ENCODE measurements around the gene SYP. TPM values are rescaled to one million over a fixed set of nuclear protein-coding genes. Genes with fewer than 3 reads are reported as not detected.

Gene SYP
- total RNA-seq, 2 donors from 2014 or later, result 0.84 to 1.7 TPM

DNA sequence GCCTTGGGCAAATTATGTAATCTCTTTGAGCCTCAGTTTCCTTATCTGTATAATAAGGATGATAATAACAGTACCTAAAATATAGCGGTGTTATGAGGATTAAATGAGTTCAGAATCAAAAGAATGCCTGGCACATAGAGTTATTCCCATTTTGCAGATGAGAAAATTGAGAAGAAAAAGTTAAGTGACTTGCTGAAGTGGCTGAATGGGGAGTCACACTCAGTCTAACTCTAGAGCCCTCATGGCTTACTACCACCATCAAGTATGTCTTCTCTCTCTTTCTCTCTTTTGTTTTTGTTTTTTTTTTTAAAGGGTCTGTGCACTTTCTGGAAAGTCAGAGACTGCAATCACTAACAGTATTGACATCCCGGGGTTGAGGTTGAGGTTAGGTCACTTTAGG is 32.5 kb upstream of the SYP start:
- no peak overlapping the region for H3K4me3 Mint-ChIP-seq
- no peaks in the 10 kb centered on the region for H3K9me3 Mint-ChIP-seq
- H3K36me3 Mint-ChIP-seq, result no peaks in the 10 kb centered on the region
- H3K27ac Mint-ChIP-seq, result peak overlapping the region in 1 of 2 donors; percentile 14
- peaks cover 18 to 21% of the 10 kb centered on the region in 2 donors for H3K4me1 Mint-ChIP-seq (ENCODE audit: low read depth in 2 of 2)
- ATAC-seq, result no peak
- no peak for DNase-seq (ENCODE audit: low spot score)
- peaks cover 0 to 5% of the 10 kb centered on the region in 2 donors for H3K27me3 Mint-ChIP-seq

DNA sequence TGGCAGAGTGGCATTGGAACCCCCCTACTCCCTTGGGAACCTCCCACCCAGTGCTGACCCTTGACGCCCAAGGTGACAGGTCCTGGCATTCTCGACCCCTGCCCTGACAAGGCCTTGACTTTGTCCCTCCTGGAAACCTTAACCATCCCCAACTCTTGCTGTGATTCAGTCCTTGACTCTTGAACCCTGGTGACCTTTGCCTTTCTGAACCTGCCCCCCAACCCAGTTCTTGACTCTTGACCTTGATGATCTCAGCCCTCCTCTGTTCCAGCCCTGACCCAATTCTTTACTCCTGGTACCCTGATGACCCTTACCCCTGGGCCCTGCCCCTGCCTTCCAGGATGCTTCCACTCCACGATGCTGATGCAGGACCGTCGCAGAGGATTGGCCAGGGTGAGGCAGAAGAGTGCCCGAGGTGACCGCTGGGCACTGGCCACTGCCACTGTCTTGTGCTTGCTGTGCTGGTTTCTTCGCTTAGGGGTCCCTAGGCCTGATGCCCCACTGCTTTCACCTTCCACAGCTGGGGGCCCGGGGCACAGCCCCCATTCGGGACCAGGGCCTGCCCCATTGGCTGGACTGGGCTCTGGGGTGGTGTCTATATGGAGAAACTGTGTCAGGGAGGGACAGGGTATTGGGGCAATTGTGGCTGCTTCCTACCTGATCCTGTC is 31.5 kb upstream of the SYP start:
- no peak for ATAC-seq
- Mint-ChIP-seq H3K4me3 (peak overlapping the region; percentile 67), H3K4me1 (ENCODE audit: low read depth in 2 of 2) (peaks cover 9 to 10% of the 10 kb centered on the region in 2 donors), H3K9me3 (no peaks in the 10 kb centered on the region), H3K36me3 (no peaks in the 10 kb centered on the region), H3K27ac (peak overlapping the region; percentile 64 to 87), H3K27me3 (peaks cover 0 to 2% of the 10 kb centered on the region in 2 donors)
- no peak for DNase-seq (ENCODE audit: low spot score)

DNA sequence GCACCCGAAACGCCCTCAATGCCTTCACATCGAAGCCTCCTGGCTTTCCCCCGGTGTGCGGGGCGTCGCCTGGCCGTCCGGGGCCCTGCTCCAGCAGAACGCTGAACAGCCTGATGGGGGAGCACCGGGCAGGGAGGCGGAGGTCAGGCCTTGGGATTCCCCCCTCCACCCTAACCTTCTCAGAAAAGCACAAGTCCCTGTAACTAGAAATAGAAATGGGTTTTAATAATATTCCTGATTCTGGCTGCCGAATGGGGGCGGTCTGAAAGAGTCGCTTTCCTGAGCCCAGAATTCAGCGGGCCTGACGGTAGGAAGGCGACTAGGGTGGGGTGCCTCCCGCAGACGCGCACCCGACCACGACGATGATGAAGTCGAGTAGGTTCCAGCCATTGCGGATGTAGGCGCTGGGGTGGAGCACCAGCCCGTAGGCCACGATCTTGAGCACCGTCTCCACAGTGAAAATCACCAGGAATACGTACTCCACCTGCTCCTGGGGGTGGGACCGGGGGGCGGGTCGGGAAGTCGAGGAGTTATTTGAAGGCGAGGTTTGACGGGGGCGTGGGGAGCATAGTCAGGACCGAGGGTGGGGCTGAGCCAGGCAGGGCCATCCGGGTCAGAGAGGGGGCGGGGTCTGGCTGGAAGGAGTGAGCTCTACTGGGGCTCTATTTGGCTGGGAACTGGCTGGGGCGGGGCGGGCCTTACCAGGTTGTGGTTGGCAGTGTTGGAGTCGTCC is 30.7 kb upstream of the SYP start:
- no peaks in the 10 kb centered on the region for H3K9me3 Mint-ChIP-seq
- peak overlapping the region; percentile 67 for H3K4me3 Mint-ChIP-seq
- DNase-seq (ENCODE audit: low spot score) (no peak), ATAC-seq (peak; percentile 81)
- H3K27ac Mint-ChIP-seq, result peak overlapping the region; percentile 64 to 87
- H3K27me3 Mint-ChIP-seq, result peaks cover 0 to 3% of the 10 kb centered on the region in 2 donors
- no peaks in the 10 kb centered on the region for H3K36me3 Mint-ChIP-seq
- peaks cover 7 to 10% of the 10 kb centered on the region in 2 donors for H3K4me1 Mint-ChIP-seq (ENCODE audit: low read depth in 2 of 2)

GRCh38 chrX:49228185-49228584 is 28.2 kb upstream of the SYP start:
- Mint-ChIP-seq H3K4me1 (ENCODE audit: low read depth in 2 of 2) (peaks cover 0 to 6% of the 10 kb centered on the region in 2 donors), H3K36me3 (no peaks in the 10 kb centered on the region)
- ATAC-seq, result no peak

GRCh38 chrX:49227726-49228125 is 27.7 kb upstream of the SYP start:
- Mint-ChIP-seq H3K36me3 (no peaks in the 10 kb centered on the region), H3K27ac (no peak overlapping the region), H3K4me1 (ENCODE audit: low read depth in 2 of 2) (peaks cover 0 to 8% of the 10 kb centered on the region in 2 donors), H3K27me3 (peaks cover 0 to 18% of the 10 kb centered on the region in 2 donors), H3K9me3 (no peaks in the 10 kb centered on the region), H3K4me3 (no peak overlapping the region)
- ATAC-seq, result no peak
- no peak for DNase-seq (ENCODE audit: low spot score)

More at GRCh38 chrX:49228185-49228584, 28.2 kb upstream of the SYP start:
- no peak overlapping the region for H3K27ac Mint-ChIP-seq
- no peak for DNase-seq (ENCODE audit: low spot score)
- H3K27me3 Mint-ChIP-seq, result peaks cover 0 to 14% of the 10 kb centered on the region in 2 donors
- H3K9me3 Mint-ChIP-seq, result no peaks in the 10 kb centered on the region
- no peak overlapping the region for H3K4me3 Mint-ChIP-seq

GRCh38 chrX:49226946-49227345 is 27.0 kb upstream of the SYP start:
- no peaks in the 10 kb centered on the region for H3K9me3 Mint-ChIP-seq
- no peak overlapping the region for H3K4me3 Mint-ChIP-seq
- H3K27ac Mint-ChIP-seq, result no peak overlapping the region
- no peaks in the 10 kb centered on the region for H3K36me3 Mint-ChIP-seq
- no peak for ATAC-seq
- H3K4me1 Mint-ChIP-seq (ENCODE audit: low read depth in 2 of 2), result peaks cover 0 to 10% of the 10 kb centered on the region in 2 donors
- peaks cover 0 to 19% of the 10 kb centered on the region in 2 donors for H3K27me3 Mint-ChIP-seq
- no peak for DNase-seq (ENCODE audit: low spot score)

GRCh38 chrX:49225858-49226257 is 25.9 kb upstream of the SYP start:
- no peaks in the 10 kb centered on the region for H3K36me3 Mint-ChIP-seq
- H3K27ac Mint-ChIP-seq, result no peak overlapping the region
- ATAC-seq, result no peak

GRCh38 chrX:49221868-49222267 is 21.9 kb upstream of the SYP start:
- DNase-seq (ENCODE audit: low spot score) (no peak), ATAC-seq (no peak)
- peaks cover 0 to 18% of the 10 kb centered on the region in 2 donors for H3K27me3 Mint-ChIP-seq
- H3K9me3 Mint-ChIP-seq, result no peaks in the 10 kb centered on the region
- H3K36me3 Mint-ChIP-seq, result no peaks in the 10 kb centered on the region
- peaks cover 0 to 5% of the 10 kb centered on the region in 2 donors for H3K4me1 Mint-ChIP-seq (ENCODE audit: low read depth in 2 of 2)
- no peak overlapping the region for H3K4me3 Mint-ChIP-seq
- no peak overlapping the region for H3K27ac Mint-ChIP-seq

More at GRCh38 chrX:49225858-49226257, 25.9 kb upstream of the SYP start:
- DNase-seq (ENCODE audit: low spot score), result no peak
- Mint-ChIP-seq H3K27me3 (peaks cover 0 to 18% of the 10 kb centered on the region in 2 donors), H3K4me1 (ENCODE audit: low read depth in 2 of 2) (peaks cover 0 to 5% of the 10 kb centered on the region in 2 donors), H3K4me3 (no peak overlapping the region), H3K9me3 (no peaks in the 10 kb centered on the region)

DNA sequence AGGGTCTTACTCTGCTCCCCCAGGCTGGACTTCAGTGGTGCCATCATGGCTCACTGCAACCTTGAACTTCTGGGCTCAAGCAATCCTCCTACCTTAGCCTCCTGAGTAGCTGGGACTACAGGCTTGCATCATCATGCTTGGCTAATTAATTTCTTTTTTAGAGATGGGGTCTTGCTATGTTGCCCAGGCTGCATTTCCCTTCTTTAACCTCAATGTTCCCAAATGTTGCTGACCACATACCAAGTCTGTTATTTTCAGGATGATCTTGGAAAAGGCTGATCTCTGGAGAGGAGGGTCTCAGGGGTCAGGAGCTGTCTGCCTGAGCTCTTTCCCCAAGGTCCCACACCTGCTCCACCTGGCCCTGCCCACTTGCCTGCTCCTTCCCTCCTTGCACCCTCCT is 20.1 kb upstream of the SYP start:
- DNase-seq (ENCODE audit: low spot score) (no peak), ATAC-seq (no peak)
- H3K4me1 Mint-ChIP-seq (ENCODE audit: low read depth in 2 of 2), result peaks cover 0 to 5% of the 10 kb centered on the region in 2 donors
- no peaks in the 10 kb centered on the region for H3K36me3 Mint-ChIP-seq
- no peak overlapping the region for H3K27ac Mint-ChIP-seq
- H3K27me3 Mint-ChIP-seq, result peaks cover 0 to 15% of the 10 kb centered on the region in 2 donors
- H3K4me3 Mint-ChIP-seq, result no peak overlapping the region
- H3K9me3 Mint-ChIP-seq, result no peaks in the 10 kb centered on the region

DNA sequence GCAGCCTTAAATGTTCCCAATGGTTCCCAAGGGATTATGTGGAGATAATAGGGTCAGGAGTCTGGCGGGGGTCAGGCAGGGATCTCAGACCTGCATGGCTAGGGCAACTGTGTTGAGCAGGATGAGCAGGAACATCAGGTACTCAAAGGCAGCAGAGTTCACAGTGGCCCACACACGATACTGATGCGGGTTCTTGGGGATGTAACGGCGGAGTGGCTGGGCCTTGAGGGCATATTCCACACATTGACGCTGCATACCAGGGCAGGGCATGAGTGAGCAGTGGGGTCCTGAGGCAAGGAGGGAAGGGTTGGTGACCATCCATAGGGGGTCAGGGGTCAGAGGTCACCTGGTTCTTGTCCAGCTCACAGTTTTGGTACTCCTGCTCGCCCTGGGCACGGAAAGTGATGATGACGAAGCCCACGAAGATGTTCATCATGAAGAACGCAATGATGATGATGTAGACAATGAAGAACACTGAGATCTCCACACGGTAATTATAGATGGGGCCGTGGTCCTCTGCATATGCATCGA is 15.1 kb upstream of the SYP start:
- no peaks in the 10 kb centered on the region for H3K36me3 Mint-ChIP-seq
- DNase-seq (ENCODE audit: low spot score) (peak; percentile 47), ATAC-seq (no peak)
- H3K27ac Mint-ChIP-seq, result no peak overlapping the region
- H3K9me3 Mint-ChIP-seq, result peaks cover 5% of the 10 kb centered on the region
- H3K27me3 Mint-ChIP-seq, result peaks cover 0 to 3% of the 10 kb centered on the region in 2 donors
- no peaks in the 10 kb centered on the region for H3K4me1 Mint-ChIP-seq (ENCODE audit: low read depth in 2 of 2)
- no peak overlapping the region for H3K4me3 Mint-ChIP-seq

DNA sequence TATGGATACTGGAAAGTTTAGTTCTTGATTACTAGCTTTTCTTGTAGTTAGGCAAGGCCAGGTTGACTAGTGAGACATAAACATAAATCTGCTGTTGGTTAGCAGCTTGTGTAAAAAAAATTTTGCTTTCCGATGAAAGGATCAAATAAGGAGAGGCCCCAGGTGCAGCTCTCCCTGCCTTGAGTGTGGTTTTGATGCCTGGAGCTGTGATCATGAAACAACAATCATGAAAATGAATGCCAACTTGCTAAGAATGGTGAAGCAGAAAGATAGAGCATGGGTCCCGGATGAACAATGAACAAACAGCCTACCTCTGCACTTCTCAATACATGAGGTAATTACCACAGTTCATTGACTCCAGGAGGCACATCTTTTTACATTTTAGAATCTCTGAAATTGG is 14.4 kb upstream of the SYP start:
- H3K9me3 Mint-ChIP-seq, result peaks cover 5% of the 10 kb centered on the region
- peaks cover 0 to 3% of the 10 kb centered on the region in 2 donors for H3K27me3 Mint-ChIP-seq
- DNase-seq (ENCODE audit: low spot score) (peak; percentile 2), ATAC-seq (no peak)
- no peaks in the 10 kb centered on the region for H3K4me1 Mint-ChIP-seq (ENCODE audit: low read depth in 2 of 2)
- H3K27ac Mint-ChIP-seq, result no peak overlapping the region
- no peak overlapping the region for H3K4me3 Mint-ChIP-seq
- H3K36me3 Mint-ChIP-seq, result no peaks in the 10 kb centered on the region

- H3K4me1 Mint-ChIP-seq (ENCODE audit: low read depth in 2 of 2), result no peaks in the 10 kb centered on the region
- no peak for ATAC-seq
- no peaks in the 10 kb centered on the region for H3K36me3 Mint-ChIP-seq
- DNase-seq (ENCODE audit: low spot score), result no peak
- H3K4me3 Mint-ChIP-seq, result no peak overlapping the region
- H3K9me3 Mint-ChIP-seq, result peaks cover 5% of the 10 kb centered on the region
- peaks cover 0 to 3% of the 10 kb centered on the region in 2 donors for H3K27me3 Mint-ChIP-seq
- H3K27ac Mint-ChIP-seq, result no peak overlapping the region
Observed at GRCh38 chrX:49212861-49213260, 12.9 kb upstream of the SYP start.

GRCh38 chrX:49212209-49212608 is 12.2 kb upstream of the SYP start:
- H3K36me3 Mint-ChIP-seq, result no peaks in the 10 kb centered on the region
- no peak overlapping the region for H3K4me3 Mint-ChIP-seq
- ATAC-seq (no peak), DNase-seq (ENCODE audit: low spot score) (no peak)
- H3K27me3 Mint-ChIP-seq, result peaks cover 0 to 3% of the 10 kb centered on the region in 2 donors
- no peaks in the 10 kb centered on the region for H3K4me1 Mint-ChIP-seq (ENCODE audit: low read depth in 2 of 2)
- H3K27ac Mint-ChIP-seq, result no peak overlapping the region
- H3K9me3 Mint-ChIP-seq, result peaks cover 5% of the 10 kb centered on the region

GRCh38 chrX:49211074-49211473 is 11.1 kb upstream of the SYP start:
- Mint-ChIP-seq H3K4me1 (ENCODE audit: low read depth in 2 of 2) (no peaks in the 10 kb centered on the region), H3K4me3 (no peak overlapping the region), H3K27ac (no peak overlapping the region), H3K27me3 (peaks cover 0 to 3% of the 10 kb centered on the region in 2 donors), H3K9me3 (peaks cover 5% of the 10 kb centered on the region), H3K36me3 (no peaks in the 10 kb centered on the region)
- no peak for ATAC-seq
- no peak for DNase-seq (ENCODE audit: low spot score)
